ENCODE measurements around the gene SYNGR1.

GRCh38 chr22:39415506-39415905 lies 65.7 kb downstream of the SYNGR1 start:
- TF ChIP-seq CTCF (IDR thresholded peaks at IDR 0.05): no peak
- no peak for TF ChIP-seq REST (IDR thresholded peaks at IDR 0.05; ENCODE audit: insufficient read depth in 1 of 2, low read depth in 2 of 2, low read length in 1 of 2)
- TF ChIP-seq POLR2AphosphoS5 (IDR thresholded peaks at IDR 0.05; ENCODE audit: low read depth, low read length): no peak
